Measurements from ENCODE around the gene EML2.

Gene EML2

GRCh38 chr19:45585158-45585577 is 54.0 kb downstream of the EML2 start:
- no peak for DNase-seq

GRCh38 chr19:45584332-45585157 is 54.7 kb downstream of the EML2 start, which contains the start of gene OPA3:
Gene OPA3, minus strand, starts transcription at chr19:45584802. Its CDS starts 38 bp downstream, at chr19:45584764.
- peak; percentile 100 for DNase-seq

GRCh38 chr19:45581576-45581975 is 57.6 kb downstream of the EML2 start:
- no peak for DNase-seq

GRCh38 chr19:45578861-45579260 is 60.3 kb downstream of the EML2 start:
- no peak for DNase-seq

- DNase-seq, result no peak
Observed at GRCh38 chr19:45577111-45577905, 61.9 kb downstream of the EML2 start.

- no peak for DNase-seq
Observed at GRCh38 chr19:45576682-45577081, 62.5 kb downstream of the EML2 start.

- DNase-seq, result no peak
Observed at GRCh38 chr19:45575216-45575615, 64.0 kb downstream of the EML2 start.

GRCh38 chr19:45574526-45574925 is 64.7 kb downstream of the EML2 start:
- DNase-seq, result no peak

- no peak for DNase-seq
Observed at GRCh38 chr19:45571457-45572220, 67.6 kb downstream of the EML2 start.

- DNase-seq, result peak; percentile 22 to 76
Observed at GRCh38 chr19:45569619-45570421, 69.4 kb downstream of the EML2 start.

GRCh38 chr19:45568732-45569131 is 70.5 kb downstream of the EML2 start:
- DNase-seq, result no peak

GRCh38 chr19:45567609-45568008 is 71.6 kb downstream of the EML2 start:
- no peak for DNase-seq

GRCh38 chr19:45564131-45564780 is 74.9 kb downstream of the EML2 start:
- no peak for DNase-seq

- no peak for DNase-seq
Observed at GRCh38 chr19:45560686-45561085, 78.5 kb downstream of the EML2 start.

GRCh38 chr19:45560038-45560437 is 79.2 kb downstream of the EML2 start:
- no peak for DNase-seq
